NCI-H748 (cell line): ENCODE data around the gene CRHR1.

Experiments
- DNase-seq: peaks from one replicate; lab custom pipeline; 2025; ENCODE audit not compliant: unreplicated experiment; lab: John Stamatoyannopoulos, UW

The CRHR1 gene

GRCh38 chr17:45841883-45842525 is 57.9 kb downstream of the CRHR1 start:
- no peak for DNase-seq

GRCh38 chr17:45843722-45844121 is 59.6 kb downstream of the CRHR1 start:
- DNase-seq = no peak

DNA sequence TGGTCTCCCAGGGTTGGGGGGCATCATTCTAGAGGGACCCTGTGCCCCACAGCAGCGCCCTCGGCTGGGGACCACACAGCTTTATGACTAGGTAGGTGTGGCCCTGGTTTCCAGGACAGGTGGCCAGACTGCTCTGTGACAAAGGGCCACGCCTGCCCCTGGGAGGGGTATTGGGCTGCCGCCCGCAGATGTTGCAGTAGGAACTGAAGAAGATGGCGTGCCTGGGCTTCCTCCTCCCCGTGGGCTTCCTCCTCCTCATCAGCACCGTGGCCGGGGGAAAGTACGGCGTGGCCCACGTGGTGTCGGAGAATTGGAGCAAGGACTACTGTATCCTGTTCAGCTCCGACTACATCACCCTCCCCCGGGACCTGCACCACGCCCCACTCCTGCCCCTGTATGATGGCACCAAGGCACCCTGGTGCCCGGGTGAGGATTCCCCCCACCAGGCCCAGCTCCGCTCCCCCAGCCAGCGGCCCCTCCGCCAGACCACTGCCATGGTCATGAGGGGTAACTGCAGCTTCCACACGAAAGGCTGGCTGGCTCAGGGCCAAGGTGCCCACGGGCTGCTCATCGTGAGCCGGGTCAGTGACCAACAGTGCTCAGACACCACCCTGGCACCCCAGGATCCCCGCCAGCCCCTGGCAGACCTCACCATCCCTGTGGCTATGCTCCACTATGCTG is 60.7 kb downstream of the CRHR1 start, which contains the start of gene SPPL2C:
Gene SPPL2C (plus strand): TSS at position 187 of the 681 bp plus-strand sequence. CDS start 26 bp downstream, at position 213.
- peak; percentile 47 for DNase-seq

DNA sequence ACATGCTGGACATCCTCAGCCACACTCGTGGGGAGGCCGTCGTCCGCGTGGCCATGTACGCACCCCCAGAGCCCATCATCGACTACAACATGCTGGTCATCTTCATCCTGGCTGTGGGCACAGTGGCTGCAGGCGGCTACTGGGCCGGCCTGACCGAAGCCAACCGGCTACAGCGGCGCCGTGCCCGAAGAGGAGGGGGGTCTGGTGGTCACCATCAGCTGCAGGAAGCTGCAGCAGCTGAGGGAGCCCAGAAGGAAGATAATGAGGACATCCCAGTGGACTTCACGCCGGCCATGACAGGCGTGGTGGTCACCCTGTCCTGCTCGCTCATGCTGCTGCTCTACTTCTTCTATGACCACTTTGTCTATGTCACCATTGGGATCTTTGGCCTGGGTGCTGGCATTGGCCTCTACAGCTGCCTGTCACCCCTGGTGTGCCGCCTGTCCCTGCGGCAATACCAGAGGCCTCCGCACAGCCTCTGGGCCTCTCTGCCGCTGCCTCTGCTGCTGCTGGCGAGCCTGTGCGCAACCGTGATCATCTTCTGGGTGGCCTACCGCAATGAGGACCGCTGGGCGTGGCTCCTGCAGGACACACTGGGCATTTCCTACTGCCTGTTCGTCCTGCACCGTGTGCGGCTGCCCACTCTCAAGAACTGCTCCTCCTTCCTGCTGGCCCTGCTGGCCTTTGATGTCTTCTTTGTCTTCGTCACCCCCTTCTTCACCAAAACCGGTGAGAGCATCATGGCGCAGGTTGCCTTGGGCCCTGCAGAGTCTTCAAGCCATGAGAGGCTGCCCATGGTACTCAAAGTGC is 61.5 kb downstream of the CRHR1 start:
- DNase-seq = no peak

DNA sequence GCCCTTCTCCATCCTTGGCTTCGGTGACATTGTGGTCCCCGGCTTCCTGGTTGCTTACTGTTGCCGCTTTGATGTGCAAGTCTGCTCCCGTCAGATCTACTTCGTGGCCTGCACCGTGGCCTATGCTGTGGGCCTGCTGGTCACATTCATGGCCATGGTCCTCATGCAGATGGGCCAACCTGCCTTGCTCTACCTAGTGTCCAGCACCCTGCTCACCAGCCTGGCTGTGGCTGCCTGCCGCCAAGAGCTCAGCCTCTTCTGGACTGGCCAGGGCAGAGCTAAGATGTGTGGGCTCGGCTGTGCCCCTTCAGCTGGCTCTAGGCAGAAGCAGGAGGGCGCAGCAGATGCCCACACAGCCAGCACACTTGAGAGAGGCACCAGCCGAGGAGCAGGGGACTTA is 62.1 kb downstream of the CRHR1 start:
- no peak for DNase-seq

DNA sequence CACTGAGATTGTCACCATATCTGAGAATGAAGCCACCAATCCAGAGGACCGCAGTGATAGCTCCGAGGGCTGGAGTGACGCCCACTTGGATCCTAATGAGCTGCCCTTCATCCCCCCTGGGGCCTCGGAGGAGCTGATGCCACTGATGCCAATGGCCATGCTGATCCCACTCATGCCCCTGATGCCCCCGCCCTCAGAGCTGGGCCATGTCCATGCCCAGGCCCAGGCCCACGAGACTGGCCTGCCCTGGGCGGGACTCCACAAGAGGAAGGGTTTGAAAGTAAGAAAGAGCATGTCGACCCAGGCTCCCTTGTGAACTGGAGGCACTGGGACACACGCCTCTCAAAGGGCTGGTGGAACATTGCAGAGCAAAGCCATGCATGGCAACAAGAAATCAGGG is 62.5 kb downstream of the CRHR1 start:
- DNase-seq = no peak

GRCh38 chr17:45847101-45847500 is 63.0 kb downstream of the CRHR1 start:
- DNase-seq = no peak

DNA sequence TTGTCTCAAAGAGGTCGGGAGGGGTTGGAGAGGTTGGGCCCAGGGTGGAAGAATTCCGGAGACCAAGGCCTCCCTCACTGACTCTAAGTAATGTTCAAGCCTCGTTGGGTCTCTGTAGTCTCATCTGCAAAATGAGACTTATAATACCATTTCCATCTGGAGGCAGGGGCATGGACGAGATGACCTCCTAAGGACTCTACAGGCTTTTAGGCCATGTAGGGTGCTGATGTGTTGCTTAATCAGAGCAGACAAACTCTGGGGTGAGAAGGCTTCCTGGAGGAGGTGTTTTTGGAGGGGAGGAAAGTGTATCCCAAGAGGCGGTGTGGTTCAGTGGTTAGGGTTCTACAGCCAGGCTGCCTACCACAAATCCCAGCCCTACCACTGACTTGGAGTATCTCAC is 63.6 kb downstream of the CRHR1 start:
- DNase-seq = no peak

- DNase-seq = no peak
These were observed 64.3 kb downstream of the CRHR1 start for GRCh38 chr17:45848405-45848804.

GRCh38 chr17:45848868-45849535 is 64.9 kb downstream of the CRHR1 start:
- no peak for DNase-seq

GRCh38 chr17:45849536-45849990 is 65.4 kb downstream of the CRHR1 start:
- no peak for DNase-seq

DNA sequence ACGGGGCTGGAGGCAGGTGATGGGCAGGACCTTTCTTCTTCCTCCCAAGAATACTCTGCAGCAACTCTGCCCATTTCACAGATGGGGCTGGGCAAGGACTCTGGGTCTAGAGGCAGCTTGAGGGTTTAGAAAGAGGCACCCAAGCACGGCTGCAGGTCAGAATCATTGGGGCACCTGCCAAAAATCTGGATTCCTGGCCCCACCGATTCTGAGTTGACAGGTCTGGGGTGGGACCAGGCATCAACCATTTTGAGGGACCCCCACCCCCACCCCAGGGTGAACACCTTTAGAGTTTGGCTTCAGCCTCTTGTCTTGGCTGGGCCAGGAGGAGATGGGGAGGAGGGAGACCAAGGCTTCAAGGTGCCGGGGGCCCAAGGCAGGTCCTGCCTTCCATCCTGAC is 65.9 kb downstream of the CRHR1 start:
- DNase-seq = no peak

DNA sequence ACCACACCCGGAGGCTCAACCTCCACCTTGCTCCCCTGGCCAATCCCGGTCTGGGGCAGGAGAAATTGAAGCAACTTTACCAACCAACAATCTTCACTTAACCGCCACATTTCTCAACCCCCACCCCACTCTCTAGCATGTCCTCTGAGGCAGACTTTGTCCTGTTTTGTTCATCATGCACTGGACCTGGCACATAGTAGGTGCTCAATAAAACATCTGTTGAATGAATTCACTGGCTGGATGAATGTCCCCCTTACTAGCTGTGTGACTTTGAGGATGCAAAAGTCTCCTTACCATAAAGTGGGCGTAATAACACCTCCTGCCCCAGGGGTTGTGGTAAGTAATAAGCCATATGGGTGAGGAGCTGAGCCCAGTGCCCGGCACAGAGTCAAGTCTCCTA is 66.3 kb downstream of the CRHR1 start:
- no peak for DNase-seq

DNA sequence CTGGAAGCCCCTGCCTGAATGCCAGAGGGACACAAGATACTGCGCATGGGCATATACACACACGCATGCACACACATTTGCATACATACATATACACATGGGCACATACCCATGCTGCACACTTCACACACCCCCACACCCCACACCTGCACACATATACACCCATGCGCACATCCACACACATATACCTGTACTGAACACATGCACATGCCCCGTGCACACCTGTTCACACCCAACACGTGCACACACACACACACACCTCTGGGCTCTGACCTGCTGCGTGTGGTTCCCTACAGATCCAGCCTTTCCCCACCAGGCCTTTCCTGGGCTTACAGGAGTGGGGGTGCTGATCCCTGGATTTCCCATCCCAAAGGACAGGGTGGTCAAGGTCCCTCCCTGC is 66.9 kb downstream of the CRHR1 start:
- no peak for DNase-seq

GRCh38 chr17:45851464-45851863 is 67.3 kb downstream of the CRHR1 start:
- no peak for DNase-seq

DNA sequence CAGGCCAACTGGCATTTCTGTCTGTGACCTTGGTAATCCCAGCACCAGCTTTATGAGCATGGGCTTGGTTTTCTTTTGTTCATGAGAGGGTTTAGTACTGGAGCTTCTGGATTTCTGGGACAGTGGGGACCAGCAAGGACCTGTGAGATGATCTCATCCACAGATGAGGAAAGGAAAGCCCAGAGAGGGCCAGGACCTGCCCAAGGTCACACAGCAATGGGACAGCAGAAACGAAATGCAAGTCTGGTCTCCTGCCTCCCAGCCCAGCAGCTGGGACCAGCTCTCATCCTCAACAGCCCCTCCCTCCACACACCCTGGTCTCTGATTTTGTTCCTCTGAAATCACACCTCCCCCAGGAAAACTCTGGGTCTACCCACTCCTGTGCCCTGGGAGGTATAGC is 67.8 kb downstream of the CRHR1 start:
- no peak for DNase-seq

DNA sequence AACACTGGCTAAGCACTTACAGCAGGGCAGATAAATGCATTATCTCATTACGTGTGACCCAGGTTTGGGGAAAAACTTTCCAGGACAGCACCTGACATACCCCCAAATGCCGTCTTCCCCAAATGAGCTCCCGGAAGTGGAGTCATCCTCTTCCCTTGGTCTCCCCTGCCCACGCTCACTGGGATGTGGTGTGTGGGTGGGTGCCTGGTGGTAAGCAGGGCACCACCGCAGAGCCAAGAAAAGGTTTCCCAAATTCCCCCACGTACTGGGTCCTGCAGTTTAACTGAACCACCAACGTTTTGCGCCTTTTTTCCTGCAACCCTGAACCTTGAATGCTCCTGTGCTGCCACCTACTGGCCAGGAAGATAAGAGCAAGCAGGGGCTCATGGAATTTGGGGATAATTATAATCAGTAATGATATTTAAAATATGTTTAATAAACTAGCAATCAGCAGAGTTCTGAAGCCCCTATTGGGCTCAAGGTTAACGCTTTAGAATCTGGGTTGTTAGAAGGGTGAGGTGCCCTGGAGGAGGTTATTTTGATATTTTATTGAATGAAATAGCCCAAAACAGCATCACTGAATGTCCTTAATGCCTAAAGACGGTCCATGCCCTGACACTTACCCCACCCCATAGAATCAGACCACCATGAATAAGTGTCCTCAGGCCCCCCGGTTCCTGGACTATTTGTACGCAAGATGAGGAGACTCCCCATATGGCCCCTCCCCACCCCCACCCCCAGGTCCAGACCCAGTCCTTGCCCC is 68.6 kb downstream of the CRHR1 start:
- peak; percentile 72 for DNase-seq

DNA sequence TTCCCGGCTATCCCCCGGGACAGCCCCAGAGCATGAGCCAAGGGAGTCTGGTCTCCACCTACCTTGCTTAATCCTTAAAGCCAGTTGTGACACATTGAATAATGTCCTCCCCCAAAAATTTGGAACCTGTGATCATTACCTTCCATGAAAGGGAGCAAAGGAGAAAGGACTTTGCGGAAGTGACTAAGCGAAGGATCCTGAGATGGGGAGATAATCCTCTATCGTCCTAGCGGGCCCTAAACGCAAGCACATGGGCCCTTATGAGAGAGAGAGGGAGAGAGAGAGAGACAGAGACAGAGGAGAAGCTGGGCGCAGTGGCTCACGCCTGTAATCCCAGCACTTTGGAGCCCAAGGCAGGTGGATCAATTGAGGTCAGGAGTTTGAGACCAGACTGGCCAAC is 70.1 kb downstream of the CRHR1 start:
- no peak for DNase-seq

GRCh38 chr17:45855691-45856336 is 71.7 kb downstream of the CRHR1 start:
- DNase-seq = no peak
